Right renal cortex interstitium (tissue), 3 donors: ENCODE results near the gene CFAP53. TPM values are rescaled to one million over a fixed set of nuclear protein-coding genes. Genes with fewer than 3 reads are reported as not detected.

Experiments used
- polyA plus RNA-seq, 3 donors: library from polyadenylated mRNA; unstranded; fragments of 120-200 nt; gene quantifications; one replicate each; pipeline ENCODE4 v1.2.1, GENCODE V29; 2013; ENCODE audit not compliant: insufficient read length in 3 of 3

CFAP53 gene
- polyA plus RNA-seq, 3 donors: 4.0 to 4.8 (median 4.6) TPM

Other genes with a start within 250 kb of the CFAP53 start
- gene MYO5B, start 71.3 kb downstream of the CFAP53 start, polyA plus RNA-seq: 10 to 100 TPM; 26.7 to 29.9 (median 29.3) TPM
- gene MBD1, start 15.0 kb upstream of the CFAP53 start, polyA plus RNA-seq: 10 to 100 TPM; 54.6 to 59.1 (median 58.6) TPM
- 10 to 100 TPM; 62.9 to 68.5 (median 63.1) TPM for gene CXXC1, start 21.2 kb upstream of the CFAP53 start, polyA plus RNA-seq
- gene SKA1, start 108.6 kb upstream of the CFAP53 start, polyA plus RNA-seq: 1 to 10 TPM; 5.9 to 6.6 (median 6.4) TPM